PC-9 (cell line): Measurements from ENCODE around the gene MET. TPM values are rescaled to one million over a fixed set of nuclear protein-coding genes. Genes with fewer than 3 reads are reported as not detected.

ENCODE experiments used
- BruUV-seq: library from RNA; stranded (reverse); fragments of 400-500 nt; replicated peaks from 2 replicates; lab custom pipeline; 2021; lab: Mats Ljungman, UMichigan
- CTCF ChIA-PET: fragments of 300-600 bp; sonication (Branson Sonifier 250); formaldehyde crosslinking; loops from one replicate; lab custom pipeline; 2022; ENCODE audit warnings: antibody characterized with exemption; lab: Charles Lee
- POLR2A ChIA-PET: fragments of 300-600 bp; sonication (Branson Sonifier 250); formaldehyde crosslinking; loops from one replicate; lab custom pipeline; 2022; ENCODE audit warnings: antibody characterized with exemption; ENCODE audit not compliant: unreplicated experiment; lab: Charles Lee
- DNase-seq, 2 experiments: peaks; one replicate each; pipeline versions ENCODE4 v3.0.0 to v3.0.0-alpha.2; 2015 to 2022; ENCODE audit warnings: mixed read lengths in 1 of 2
- H2AFZ ChIP-seq: fragments of 200-600 bp; sonication (generic); 2 replicates; pipeline ENCODE4 v1.8.1; 2017; ENCODE audit warnings: antibody characterized with exemption
- H3F3A ChIP-seq: fragments of 200-600 bp; sonication (generic); 2 replicates; pipeline ENCODE4 v1.8.1; 2017; ENCODE audit warnings: antibody characterized with exemption, mild to moderate bottlenecking, low read depth; ENCODE audit not compliant: insufficient read depth
- H3K27ac ChIP-seq: fragments of 200-600 bp; sonication (generic); 2 replicates; pipeline ENCODE4 v1.6.1; 2016; ENCODE audit warnings: mixed run types
- H3K27me3 ChIP-seq: fragments of 200-600 bp; sonication (generic); 2 replicates; pipeline ENCODE4 v1.6.1; 2016; ENCODE audit warnings: low read depth, mixed run types; ENCODE audit not compliant: insufficient read depth
- H3K36me3 ChIP-seq: fragments of 200-600 bp; sonication (generic); 2 replicates; pipeline ENCODE4 v1.6.1; 2016; ENCODE audit warnings: low read depth, mixed run types
- H3K4me1 ChIP-seq: fragments of 200-600 bp; sonication (generic); replicated peaks from 2 replicates; pipeline ENCODE4 v1.6.1; 2016; ENCODE audit warnings: mixed run types; ENCODE audit not compliant: insufficient read depth
- H3K4me2 ChIP-seq: fragments of 200-600 bp; sonication (generic); 2 replicates; pipeline ENCODE4 v1.6.1; 2017; ENCODE audit warnings: mixed run types
- H3K4me3 ChIP-seq: fragments of 200-600 bp; sonication (generic); 2 replicates; pipeline ENCODE4 v1.6.1; 2016; ENCODE audit warnings: mixed run types
- H3K79me2 ChIP-seq: fragments of 200-600 bp; sonication (generic); 2 replicates; pipeline ENCODE4 v1.6.1; 2017; ENCODE audit warnings: low read depth, mixed run types
- H3K9me2 ChIP-seq: fragments of 200-600 bp; sonication (generic); 2 replicates; pipeline ENCODE4 v1.8.1; 2017; ENCODE audit warnings: mild to moderate bottlenecking; ENCODE audit not compliant: insufficient read depth
- H3K9me3 ChIP-seq: fragments of 200-600 bp; sonication (generic); 2 replicates; pipeline ENCODE4 v1.8.1; 2016; ENCODE audit warnings: low read depth; ENCODE audit not compliant: insufficient read depth
- H4K20me1 ChIP-seq: fragments of 200-600 bp; sonication (generic); 2 replicates; pipeline ENCODE4 v1.8.1; 2017; ENCODE audit not compliant: insufficient read depth
- CTCF ChIP-seq: fragments of 200-600 bp; sonication (generic); conservative IDR thresholded peaks from 2 replicates; pipeline ENCODE4 v1.6.1; 2017; ENCODE audit warnings: mixed run types, antibody characterized with exemption, mild to moderate bottlenecking, moderate library complexity
- EZH2 ChIP-seq: fragments of 200-600 bp; sonication (generic); IDR thresholded peaks from 2 replicates; pipeline ENCODE4 v1.8.0; 2017; ENCODE audit warnings: antibody characterized with exemption, low read depth
- intact Hi-C: fragments of 100-400 bp; cut with micrococcal nuclease; formaldehyde crosslinking; loops from one replicate; pipeline ENCODE4 v1.10.0; 2022; ENCODE audit not compliant: unreplicated experiment
- total RNA-seq: library from RNA; stranded (reverse); gene quantifications from 2 replicates; pipeline ENCODE4 v1.2.3, GENCODE V29; 2021

Gene MET
- total RNA-seq, 1 experiment from 2014 or later: 287 TPM

GRCh38 chr7:116630357-116630756 lies 41.6 kb upstream of the MET start:
- Histone ChIP-seq H3K79me2 (no peaks in the 10 kb centered on the region), H3K4me1 (no peaks in the 10 kb centered on the region), H3K27ac (no peak overlapping the region), H3K9me2 (no peaks in the 10 kb centered on the region), H3K27me3 (no peaks in the 10 kb centered on the region), H3K4me2 (no peak overlapping the region), H3K36me3 (no peaks in the 10 kb centered on the region), H3K4me3 (no peak overlapping the region), H2AFZ (no peak overlapping the region), H3K9me3 (no peaks in the 10 kb centered on the region), H4K20me1 (no peaks in the 10 kb centered on the region), H3F3A (no peaks in the 10 kb centered on the region)
- no TSS peak for BruUV-seq
- CTCF ChIA-PET: no interaction called here
- intact Hi-C loops: no loop called here
- TF ChIP-seq CTCF: no peak
- no peak for TF ChIP-seq EZH2
- POLR2A ChIA-PET: interaction anchor here (0.5 kb wide), 1 partner anchor 58 kb away, joined by 4 read pairs; no protein-coding TSS in a partner anchor
- no peak for DNase-seq

GRCh38 chr7:116630932-116631671 lies 40.9 kb upstream of the MET start:
- H3K27me3 ChIP-seq: no peaks in the 10 kb centered on the region
- no peak overlapping the region for H2AFZ ChIP-seq
- ChIA-PET CTCF (no interaction called here), POLR2A (no interaction called here)
- no peak overlapping the region for H3K4me2 ChIP-seq
- no peak overlapping the region for H3K4me3 ChIP-seq
- no peak overlapping the region for H3K27ac ChIP-seq
- H3K9me2 ChIP-seq: no peaks in the 10 kb centered on the region
- no peaks in the 10 kb centered on the region for H3K4me1 ChIP-seq
- no peaks in the 10 kb centered on the region for H3F3A ChIP-seq
- DNase-seq: peak in 1 of 2 experiments; percentile 68
- H3K9me3 ChIP-seq: no peaks in the 10 kb centered on the region
- H3K36me3 ChIP-seq: no peaks in the 10 kb centered on the region
- no TSS peak for BruUV-seq
- H3K79me2 ChIP-seq: no peaks in the 10 kb centered on the region
- no peak for TF ChIP-seq EZH2
- TF ChIP-seq CTCF: no peak
- intact Hi-C loops: no loop called here
- no peaks in the 10 kb centered on the region for H4K20me1 ChIP-seq

GRCh38 chr7:116631676-116632075 lies 40.3 kb upstream of the MET start:
- Histone ChIP-seq H3F3A (no peaks in the 10 kb centered on the region), H3K79me2 (no peaks in the 10 kb centered on the region), H3K4me1 (no peaks in the 10 kb centered on the region), H3K4me3 (no peak overlapping the region), H4K20me1 (no peaks in the 10 kb centered on the region), H2AFZ (no peak overlapping the region), H3K27me3 (no peaks in the 10 kb centered on the region), H3K9me2 (no peaks in the 10 kb centered on the region), H3K4me2 (no peak overlapping the region), H3K27ac (no peak overlapping the region), H3K36me3 (no peaks in the 10 kb centered on the region), H3K9me3 (no peaks in the 10 kb centered on the region)
- ChIA-PET POLR2A (no interaction called here), CTCF (no interaction called here)
- TF ChIP-seq CTCF: no peak
- no peak for TF ChIP-seq EZH2
- no peak for DNase-seq
- intact Hi-C loops: no loop called here
- no TSS peak for BruUV-seq
